Body of pancreas (tissue), 4 donors: ENCODE measurements around the gene HTR2C.

Experiments
- CTCF ChIP-seq, 7 experiments: fragments of 450-650 bp in 4 of 7; fragments of 200-600 bp in 3 of 7; sonication (generic) in 3 of 7; IDR thresholded peaks; one replicate each; pipeline ENCODE4 v1.5.1; 2016 to 2019; ENCODE audit warnings: antibody characterized with exemption in 7 of 7
- POLR2A ChIP-seq, 3 donors: fragments of 450-650 bp; IDR thresholded peaks; one replicate each; pipeline ENCODE4 v1.6.1; 2016; ENCODE audit warnings: antibody characterized with exemption in 3 of 3, mild to moderate bottlenecking in 2 of 3

DNA sequence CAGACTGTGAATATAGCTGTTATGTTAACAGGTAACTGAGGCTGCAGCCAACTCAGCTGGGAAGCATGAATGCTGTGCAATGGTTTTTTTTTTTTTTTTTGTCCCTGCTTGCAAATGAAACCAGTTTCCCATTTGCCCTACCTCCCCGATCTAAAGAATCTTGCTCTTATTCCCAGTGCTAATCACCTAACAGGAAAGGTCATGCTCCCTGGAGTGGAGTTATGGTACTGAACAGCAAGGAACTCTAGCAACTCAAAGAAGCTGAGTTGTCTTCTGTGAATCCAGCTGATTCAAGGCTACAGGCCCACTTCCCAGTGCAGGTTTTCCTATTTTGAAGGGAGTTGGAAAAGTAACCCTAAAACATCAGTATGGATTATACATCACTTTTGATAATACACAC lies 52.1 kb downstream of the HTR2C start:
- TF ChIP-seq POLR2A (IDR thresholded peaks at IDR 0.05): no peak
- TF ChIP-seq CTCF (IDR thresholded peaks at IDR 0.05): no peak
